Transverse colon (tissue), 4 donors: ENCODE data around the gene EXOSC5.

ENCODE experiments used
- CTCF ChIP-seq, 5 experiments: fragments of 200-600 bp in 3 of 5; fragments of 450-650 bp in 2 of 5; sonication (generic) in 3 of 5; IDR thresholded peaks; 1 replicate in 2 of 5; 2 replicates in 3 of 5; pipeline ENCODE4 v1.5.1; 2016 to 2017; ENCODE audit warnings: antibody characterized with exemption in 5 of 5, inconsistent platforms in 3 of 5, mild to moderate bottlenecking in 2 of 5, moderate library complexity in 1 of 5
- POLR2A ChIP-seq: fragments of 450-650 bp; IDR thresholded peaks from one replicate; pipeline ENCODE4 v1.6.1; 2016; ENCODE audit warnings: antibody characterized with exemption, mild to moderate bottlenecking, moderate library complexity
- POLR2AphosphoS5 ChIP-seq, 3 donors: sonication (generic); formaldehyde crosslinking; IDR thresholded peaks; one replicate each; pipeline ENCODE4 v1.6.1; 2016; ENCODE audit warnings: antibody characterized with exemption in 3 of 3

GRCh38 chr19:41420101-41420880, 23.1 kb upstream of the EXOSC5 start:
- TF ChIP-seq CTCF (IDR thresholded peaks at IDR 0.05) (no peak), POLR2AphosphoS5 (IDR thresholded peaks at IDR 0.05) (no peak), POLR2A (no peak)
